Neuronal stem cell (in vitro differentiated cells): ENCODE data around the gene SLC44A3.

Experiments used
- DNase-seq: peaks from one replicate; pipeline ENCODE4 v3.0.0-alpha.2; 2013; ENCODE audit warnings: low spot score
- H2AFZ ChIP-seq: one replicate; pipeline ENCODE4 v1.6.1; 2013; ENCODE audit warnings: mild to moderate bottlenecking, low read length, inconsistent platforms
- H2AK5ac ChIP-seq: 2 replicates; pipeline ENCODE4 v1.6.1; 2013; ENCODE audit warnings: low read depth, mild to moderate bottlenecking, inconsistent platforms, low read length, moderate library complexity, mixed read lengths
- H2BK120ac ChIP-seq: 2 replicates; pipeline ENCODE4 v1.6.1; 2013; ENCODE audit warnings: low read depth, mild to moderate bottlenecking, inconsistent platforms, low read length, moderate library complexity, mixed read lengths
- H2BK12ac ChIP-seq: one replicate; pipeline ENCODE4 v1.6.1; 2013; ENCODE audit warnings: low read length, inconsistent platforms
- H2BK15ac ChIP-seq: 2 replicates; pipeline ENCODE4 v1.6.1; 2013; ENCODE audit warnings: mild to moderate bottlenecking, low read length, inconsistent platforms, mixed read lengths
- H2BK5ac ChIP-seq: one replicate; pipeline ENCODE4 v1.6.1; 2013; ENCODE audit warnings: inconsistent platforms, mild to moderate bottlenecking, low read length, moderate library complexity
- H3K14ac ChIP-seq: one replicate; pipeline ENCODE4 v1.6.1; 2013; ENCODE audit warnings: low read length, inconsistent platforms
- H3K18ac ChIP-seq: 2 replicates; pipeline ENCODE4 v1.6.1; 2013; ENCODE audit warnings: low read length, inconsistent platforms
- H3K23ac ChIP-seq: 2 replicates; pipeline ENCODE4 v1.6.1; 2013; ENCODE audit warnings: low read depth, mild to moderate bottlenecking, mixed read lengths, low read length, inconsistent platforms; ENCODE audit not compliant: poor library complexity
- H3K27ac ChIP-seq: replicated peaks from 3 replicates; pipeline ENCODE4 v1.5.1; 2013; ENCODE audit warnings: low read length, inconsistent platforms
- H3K27me3 ChIP-seq, 3 experiments: 2 replicates each; pipeline ENCODE4 v1.6.1; 2013; ENCODE audit warnings: low read length in 3 of 3, mild to moderate bottlenecking in 2 of 3, inconsistent platforms in 1 of 3, low read depth in 1 of 3, mixed read lengths in 1 of 3, moderate library complexity in 1 of 3; ENCODE audit not compliant: control insufficient read depth in 3 of 3, insufficient read depth in 3 of 3
- H3K36me3 ChIP-seq, 2 donors: replicated peaks in 1 of 2; 2 replicates each; pipeline ENCODE4 v1.6.1; 2013; ENCODE audit warnings: low read length in 2 of 2; ENCODE audit not compliant: control insufficient read depth in 2 of 2, insufficient read depth in 2 of 2
- H3K4ac ChIP-seq: 2 replicates; pipeline ENCODE4 v1.6.1; 2013; ENCODE audit warnings: inconsistent platforms, mild to moderate bottlenecking, low read length, moderate library complexity
- H3K4me1 ChIP-seq, 2 donors: 1 replicate in 1 of 2; 2 replicates in 1 of 2; pipeline ENCODE4 v1.6.1; 2013; ENCODE audit warnings: low read length in 2 of 2, low read depth in 1 of 2; ENCODE audit not compliant: control insufficient read depth in 2 of 2, insufficient read depth in 1 of 2
- H3K4me2 ChIP-seq: one replicate; pipeline ENCODE4 v1.6.1; 2013; ENCODE audit warnings: mild to moderate bottlenecking, low read length, inconsistent platforms; ENCODE audit not compliant: insufficient read depth, poor library complexity, severe bottlenecking
- H3K4me3 ChIP-seq, 2 donors: 2 replicates each; pipeline ENCODE4 v1.5.1; 2013; ENCODE audit warnings: low read length in 2 of 2, mild to moderate bottlenecking in 2 of 2, inconsistent platforms in 1 of 2, moderate library complexity in 1 of 2
- H3K79me1 ChIP-seq: one replicate; pipeline ENCODE4 v1.6.1; 2013; ENCODE audit warnings: low read depth, mild to moderate bottlenecking, inconsistent platforms, low read length, moderate library complexity
- H3K9ac ChIP-seq: one replicate; pipeline ENCODE4 v1.6.1; 2013; ENCODE audit warnings: mild to moderate bottlenecking, low read depth, low read length, inconsistent platforms; ENCODE audit not compliant: poor library complexity
- H3K9me3 ChIP-seq, 2 donors: replicated peaks in 1 of 2; 2 replicates each; pipeline versions ENCODE3 to v1.6.1; 2013; ENCODE audit warnings: low read length in 2 of 2, mild to moderate bottlenecking in 2 of 2, inconsistent platforms in 1 of 2, low read depth in 1 of 2, mixed read lengths in 1 of 2, moderate library complexity in 1 of 2; ENCODE audit not compliant: control insufficient read depth in 2 of 2, insufficient read depth in 1 of 2
- H4K8ac ChIP-seq: one replicate; pipeline ENCODE4 v1.6.1; 2013; ENCODE audit warnings: low read depth, mild to moderate bottlenecking, inconsistent platforms, low read length, moderate library complexity
- H4K91ac ChIP-seq: one replicate; pipeline ENCODE4 v1.6.1; 2013; ENCODE audit warnings: low read length, low read depth, mild to moderate bottlenecking, inconsistent platforms; ENCODE audit not compliant: poor library complexity
- WGBS, 2 donors: extraction: QIAGEN DNeasy Blood & Tissue Kit; methylation state at CpG; one replicate each; pipeline ENCODE4 v1.1.7; 2013; ENCODE audit warnings: missing lambda C conversion rate in 2 of 2, mixed read lengths in 1 of 2; ENCODE audit not compliant: insufficient read length in 2 of 2, insufficient replicate concordance in 1 of 2; ENCODE audit errors: extremely low coverage in 2 of 2; 5-methylcytosine and 5-hydroxymethylcytosine counted together

Gene SLC44A3

DNA sequence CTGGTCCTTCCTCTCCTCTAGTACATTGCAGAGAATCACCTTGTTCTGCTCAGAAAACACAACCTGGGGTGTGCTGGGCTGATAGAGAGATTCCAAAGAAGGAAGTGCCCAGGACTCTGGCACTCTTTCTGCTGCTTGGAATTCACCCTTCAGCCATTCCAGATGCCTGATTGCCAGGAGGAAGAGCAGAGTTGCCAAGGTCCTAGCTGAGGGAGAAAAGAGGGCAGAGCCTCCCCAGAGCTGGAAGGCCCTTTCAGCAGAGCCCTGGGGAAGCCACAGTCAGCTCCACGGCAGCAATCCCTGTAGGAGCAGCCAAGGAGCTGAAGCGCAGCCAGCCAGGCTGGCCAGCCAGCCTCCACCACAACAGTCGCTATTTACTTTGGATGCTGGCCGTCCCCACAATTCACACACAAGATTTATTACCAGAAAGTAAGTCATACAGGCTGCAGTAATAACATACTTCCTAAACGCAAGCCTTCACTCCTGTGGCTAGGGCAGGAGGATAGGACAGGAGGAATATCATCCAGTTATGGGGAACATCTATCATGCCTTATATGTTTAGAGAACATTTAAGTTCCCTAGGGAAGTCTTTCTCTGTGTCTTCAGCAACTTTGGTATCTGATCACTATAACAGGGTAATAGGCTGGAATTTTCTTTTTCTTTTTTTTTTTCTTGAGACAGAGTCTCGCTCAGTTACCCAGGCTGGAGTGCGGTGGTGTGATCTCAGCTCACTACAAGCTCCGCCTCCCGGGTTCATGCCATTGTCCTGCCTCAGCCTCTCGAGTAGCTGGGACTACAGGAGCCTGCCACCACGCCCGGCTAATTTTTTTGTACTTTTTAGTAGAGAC is 36.6 kb upstream of the SLC44A3 start:
- Histone ChIP-seq H3K27me3 (no peaks in the 10 kb centered on the region), H3K4me1 (peaks cover 0 to 2% of the 10 kb centered on the region in 2 donors), H3K14ac (no peak overlapping the region), H3K18ac (no peak overlapping the region), H3K4me3 (no peak overlapping the region), H3K4ac (no peak overlapping the region), H3K79me1 (no peaks in the 10 kb centered on the region), H2BK120ac (no peak overlapping the region), H3K27ac (no peak overlapping the region), H3K4me2 (no peak overlapping the region), H3K23ac (no peak overlapping the region), H2AK5ac (no peak overlapping the region), H4K91ac (no peak overlapping the region), H3K36me3 (no peaks in the 10 kb centered on the region), H2AFZ (peak overlapping the region; percentile 5), H2BK12ac (no peak overlapping the region), H3K9ac (no peak overlapping the region), H3K9me3 (no peaks in the 10 kb centered on the region), H2BK5ac (no peak overlapping the region), H4K8ac (no peak overlapping the region), H2BK15ac (no peak overlapping the region)
- no CpG with 5 or more reads among the region's 12 CpGs for WGBS, 2 donors
- no peak for DNase-seq

DNA sequence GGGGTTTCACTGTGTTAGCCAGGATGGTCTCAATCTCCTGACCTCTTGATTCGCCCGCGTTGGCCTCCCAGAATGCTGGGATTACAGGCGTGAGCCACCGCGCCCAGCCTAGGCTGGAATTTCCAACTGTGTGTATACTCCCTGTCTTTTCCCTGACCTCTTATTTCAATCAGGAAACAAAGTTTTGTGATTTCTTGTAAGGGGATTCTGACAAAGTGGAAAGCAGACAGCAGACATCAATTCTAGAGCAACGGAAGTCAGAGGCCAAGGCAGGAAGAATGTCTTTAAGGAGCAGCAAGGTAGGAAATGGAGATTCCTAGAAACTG is 36.0 kb upstream of the SLC44A3 start:
- Histone ChIP-seq H4K8ac (no peak overlapping the region), H3K4ac (no peak overlapping the region), H3K14ac (no peak overlapping the region), H3K9ac (no peak overlapping the region), H3K18ac (no peak overlapping the region), H2BK5ac (no peak overlapping the region), H2BK120ac (no peak overlapping the region), H3K36me3 (no peaks in the 10 kb centered on the region), H2AFZ (no peak overlapping the region), H3K4me1 (peaks cover 0 to 2% of the 10 kb centered on the region in 2 donors), H2BK15ac (no peak overlapping the region), H3K9me3 (no peaks in the 10 kb centered on the region), H4K91ac (no peak overlapping the region), H3K27me3 (no peaks in the 10 kb centered on the region), H3K4me3 (no peak overlapping the region), H3K27ac (no peak overlapping the region), H2BK12ac (no peak overlapping the region), H3K23ac (no peak overlapping the region), H3K79me1 (no peaks in the 10 kb centered on the region), H3K4me2 (no peak overlapping the region), H2AK5ac (no peak overlapping the region)
- no peak for DNase-seq
- no CpG with 5 or more reads among the region's 7 CpGs for WGBS, 2 donors

DNA sequence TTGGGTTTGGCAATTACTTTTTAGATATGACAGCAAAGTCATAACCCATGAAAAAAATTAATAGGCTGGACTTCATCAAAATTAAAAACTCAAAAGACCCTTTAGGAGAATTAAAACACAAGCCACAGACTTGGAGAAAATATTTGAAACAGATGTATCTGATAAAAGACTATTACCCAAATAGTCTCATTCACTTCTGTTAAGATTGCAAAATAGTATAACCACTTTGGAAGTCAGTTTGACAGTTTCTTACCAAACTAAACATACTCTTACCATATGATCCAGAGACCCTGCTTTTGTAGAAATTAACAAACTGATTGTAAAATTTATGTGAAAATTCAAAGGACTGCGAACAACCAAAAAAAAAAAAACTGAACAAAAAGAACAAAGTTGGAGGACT is 32.5 kb upstream of the SLC44A3 start:
- H3K36me3 ChIP-seq: no peaks in the 10 kb centered on the region
- H2AK5ac ChIP-seq: no peak overlapping the region
- H3K4me2 ChIP-seq: no peak overlapping the region
- no peak overlapping the region for H2BK12ac ChIP-seq
- H3K27ac ChIP-seq: no peak overlapping the region
- H3K79me1 ChIP-seq: no peaks in the 10 kb centered on the region
- no peak overlapping the region for H2BK15ac ChIP-seq
- H3K9me3 ChIP-seq: no peaks in the 10 kb centered on the region
- H3K18ac ChIP-seq: no peak overlapping the region
- no peak overlapping the region for H4K8ac ChIP-seq
- no peak overlapping the region for H3K4me3 ChIP-seq
- no peaks in the 10 kb centered on the region for H3K27me3 ChIP-seq
- H4K91ac ChIP-seq: no peak overlapping the region
- H3K4ac ChIP-seq: no peak overlapping the region
- WGBS, 2 donors: no CpG with 5 or more reads among the region's 1 CpG
- H3K14ac ChIP-seq: no peak overlapping the region
- H2BK5ac ChIP-seq: no peak overlapping the region
- H2BK120ac ChIP-seq: no peak overlapping the region
- no peak overlapping the region for H2AFZ ChIP-seq
- H3K4me1 ChIP-seq: peaks cover 0 to 4% of the 10 kb centered on the region in 2 donors
- no peak overlapping the region for H3K23ac ChIP-seq
- DNase-seq: no peak
- H3K9ac ChIP-seq: no peak overlapping the region

DNA sequence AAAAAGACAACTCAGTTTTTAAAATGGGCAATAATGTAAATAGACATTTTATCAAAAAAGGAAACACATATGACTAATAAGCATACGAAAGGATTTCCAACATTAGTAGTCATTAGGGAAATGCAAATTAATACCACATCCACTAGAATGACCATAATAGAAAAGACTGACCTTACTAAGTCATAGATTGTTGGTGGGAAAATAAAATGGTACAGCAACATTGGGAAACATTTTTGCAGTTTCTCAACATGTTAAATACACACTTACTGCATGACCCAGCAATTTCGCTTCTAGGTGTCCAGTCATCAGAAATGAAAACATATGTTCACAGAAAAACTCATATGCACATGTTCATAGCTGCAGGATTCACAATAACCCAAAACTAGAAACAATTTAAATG is 29.9 kb upstream of the SLC44A3 start:
- Histone ChIP-seq H3K4me1 (peaks cover 0 to 7% of the 10 kb centered on the region in 2 donors), H3K14ac (no peak overlapping the region), H3K9me3 (peaks cover 0 to 6% of the 10 kb centered on the region in 2 donors), H2BK15ac (no peak overlapping the region), H2BK5ac (no peak overlapping the region), H2BK12ac (no peak overlapping the region), H3K4me3 (no peak overlapping the region), H3K79me1 (no peaks in the 10 kb centered on the region), H3K36me3 (no peaks in the 10 kb centered on the region), H3K23ac (no peak overlapping the region), H4K8ac (no peak overlapping the region), H3K27ac (no peak overlapping the region), H3K18ac (no peak overlapping the region), H3K4ac (no peak overlapping the region), H4K91ac (no peak overlapping the region), H3K27me3 (no peaks in the 10 kb centered on the region), H2AK5ac (no peak overlapping the region), H2BK120ac (no peak overlapping the region), H3K9ac (no peak overlapping the region), H2AFZ (no peak overlapping the region), H3K4me2 (no peak overlapping the region)
- no CpG with 5 or more reads among the region's 2 CpGs for WGBS, 2 donors
- DNase-seq: no peak
